Breast epithelium (tissue), 3 donors: ENCODE results near the gene TNFRSF8.

ENCODE experiments used
- POLR2A ChIP-seq: fragments of 450-650 bp; IDR thresholded peaks from one replicate; pipeline ENCODE4 v1.6.1; 2016; ENCODE audit warnings: antibody characterized with exemption, mild to moderate bottlenecking, moderate library complexity
- POLR2AphosphoS5 ChIP-seq, 3 donors: sonication (generic); formaldehyde crosslinking; IDR thresholded peaks; one replicate each; pipeline ENCODE4 v1.6.1; 2017; ENCODE audit warnings: antibody characterized with exemption in 3 of 3
- TF ChIP-seq, protein P1 (sequence below), 3 donors: fragments of 450-650 bp; IDR thresholded peaks; one replicate each; pipeline ENCODE4 v1.5.1; 2016 to 2017; ENCODE audit warnings: antibody characterized with exemption in 3 of 3, mild to moderate bottlenecking in 3 of 3, moderate library complexity in 3 of 3

DNA sequence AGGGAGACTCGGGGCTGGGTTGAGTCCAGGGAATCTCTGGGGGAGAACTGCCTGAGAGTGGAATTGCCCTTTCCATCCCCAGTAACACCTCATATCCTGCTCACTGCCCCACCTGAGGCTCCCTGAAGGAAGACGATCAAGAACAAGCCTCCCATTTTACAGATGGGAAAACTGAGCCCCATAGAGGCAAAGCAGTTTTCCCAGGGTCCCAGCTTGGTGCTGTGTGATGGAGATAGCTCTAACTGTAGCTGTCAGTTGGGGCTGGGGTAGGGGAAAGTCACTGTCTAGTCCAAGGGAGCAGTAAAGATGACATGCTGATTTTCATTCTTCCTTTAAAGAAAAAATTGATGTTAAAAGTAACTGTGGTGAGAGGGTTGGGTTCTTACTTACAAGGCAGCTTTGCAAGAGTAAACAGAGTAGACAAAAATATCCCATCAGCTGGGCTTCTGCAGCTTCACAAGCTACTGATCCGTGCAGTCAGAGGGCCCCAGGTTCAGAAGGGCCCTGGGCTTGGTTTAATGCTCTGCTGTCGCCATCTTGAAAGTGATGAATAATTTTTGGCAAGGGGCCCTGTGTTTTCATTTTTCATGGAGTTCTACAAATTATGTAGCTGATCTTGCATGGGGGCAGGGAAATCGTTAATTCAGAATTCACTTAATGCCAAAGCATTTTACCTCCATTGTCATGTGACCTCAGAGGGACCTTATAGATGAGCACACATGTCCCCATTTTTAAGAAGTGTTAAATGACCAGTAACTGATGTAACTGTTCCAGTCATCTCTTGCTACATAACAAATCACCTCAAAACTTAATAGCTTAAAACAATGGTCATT is 86.1 kb downstream of the TNFRSF8 start:
- TF ChIP-seq, protein P1, sequence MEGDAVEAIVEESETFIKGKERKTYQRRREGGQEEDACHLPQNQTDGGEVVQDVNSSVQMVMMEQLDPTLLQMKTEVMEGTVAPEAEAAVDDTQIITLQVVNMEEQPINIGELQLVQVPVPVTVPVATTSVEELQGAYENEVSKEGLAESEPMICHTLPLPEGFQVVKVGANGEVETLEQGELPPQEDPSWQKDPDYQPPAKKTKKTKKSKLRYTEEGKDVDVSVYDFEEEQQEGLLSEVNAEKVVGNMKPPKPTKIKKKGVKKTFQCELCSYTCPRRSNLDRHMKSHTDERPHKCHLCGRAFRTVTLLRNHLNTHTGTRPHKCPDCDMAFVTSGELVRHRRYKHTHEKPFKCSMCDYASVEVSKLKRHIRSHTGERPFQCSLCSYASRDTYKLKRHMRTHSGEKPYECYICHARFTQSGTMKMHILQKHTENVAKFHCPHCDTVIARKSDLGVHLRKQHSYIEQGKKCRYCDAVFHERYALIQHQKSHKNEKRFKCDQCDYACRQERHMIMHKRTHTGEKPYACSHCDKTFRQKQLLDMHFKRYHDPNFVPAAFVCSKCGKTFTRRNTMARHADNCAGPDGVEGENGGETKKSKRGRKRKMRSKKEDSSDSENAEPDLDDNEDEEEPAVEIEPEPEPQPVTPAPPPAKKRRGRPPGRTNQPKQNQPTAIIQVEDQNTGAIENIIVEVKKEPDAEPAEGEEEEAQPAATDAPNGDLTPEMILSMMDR (IDR thresholded peaks at IDR 0.05), result no peak
- TF ChIP-seq POLR2A, result no peak
- TF ChIP-seq POLR2AphosphoS5 (IDR thresholded peaks at IDR 0.05), result no peak
